Spleen (tissue), 7 donors: ENCODE data around the gene CD79A.

Source experiments
- POLR2A ChIP-seq, 3 donors: fragments of 450-650 bp; IDR thresholded peaks; one replicate each; pipeline ENCODE4 v1.5.1; 2017; ENCODE audit warnings: antibody characterized with exemption in 3 of 3, mild to moderate bottlenecking in 1 of 3
- POLR2AphosphoS5 ChIP-seq, 3 donors: sonication (generic); formaldehyde crosslinking; IDR thresholded peaks; one replicate each; pipeline ENCODE4 v1.5.1; 2017; ENCODE audit warnings: antibody characterized with exemption in 3 of 3
- TF ChIP-seq, protein P1 (sequence below), 11 experiments: fragments of 200-600 bp in 7 of 11; fragments of 450-650 bp in 4 of 11; sonication (generic) in 4 of 11; IDR thresholded peaks in 8 of 11; conservative IDR thresholded peaks in 3 of 11; 1 replicate in 7 of 11; 2 replicates in 4 of 11; pipeline versions ENCODE4 v1.4.0 to v1.8.0; 2016 to 2021; ENCODE audit warnings: antibody characterized with exemption in 11 of 11, inconsistent platforms in 4 of 11, mild to moderate bottlenecking in 1 of 11
- donor health status: DM: no; HTN: no; CAD: no; lungs with moderate emphysema.
- donor health status: DM: no; HTN: no; CAD: no.
- donor health status: DM: no; HTN: no; CAD: no.

DNA sequence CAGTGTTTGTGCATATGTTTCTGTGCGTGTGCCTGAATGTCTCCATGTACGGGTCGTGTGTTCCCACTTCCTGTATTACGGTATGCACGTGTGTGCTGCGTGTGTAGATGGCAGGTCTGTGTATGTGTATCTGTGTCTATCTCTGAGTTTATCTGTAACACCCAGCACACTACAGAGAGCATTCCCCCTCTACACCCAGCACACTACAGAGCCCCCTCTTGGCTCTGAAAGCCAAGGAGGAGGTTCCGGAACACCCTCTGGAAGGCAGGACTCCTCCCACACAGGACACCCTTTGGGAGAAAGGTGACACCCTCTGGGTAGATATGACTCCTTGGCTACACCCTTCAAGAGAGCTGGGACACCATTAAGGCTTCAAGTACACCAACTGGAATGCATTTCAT lies 53.2 kb downstream of the CD79A start:
- TF ChIP-seq, protein P1, sequence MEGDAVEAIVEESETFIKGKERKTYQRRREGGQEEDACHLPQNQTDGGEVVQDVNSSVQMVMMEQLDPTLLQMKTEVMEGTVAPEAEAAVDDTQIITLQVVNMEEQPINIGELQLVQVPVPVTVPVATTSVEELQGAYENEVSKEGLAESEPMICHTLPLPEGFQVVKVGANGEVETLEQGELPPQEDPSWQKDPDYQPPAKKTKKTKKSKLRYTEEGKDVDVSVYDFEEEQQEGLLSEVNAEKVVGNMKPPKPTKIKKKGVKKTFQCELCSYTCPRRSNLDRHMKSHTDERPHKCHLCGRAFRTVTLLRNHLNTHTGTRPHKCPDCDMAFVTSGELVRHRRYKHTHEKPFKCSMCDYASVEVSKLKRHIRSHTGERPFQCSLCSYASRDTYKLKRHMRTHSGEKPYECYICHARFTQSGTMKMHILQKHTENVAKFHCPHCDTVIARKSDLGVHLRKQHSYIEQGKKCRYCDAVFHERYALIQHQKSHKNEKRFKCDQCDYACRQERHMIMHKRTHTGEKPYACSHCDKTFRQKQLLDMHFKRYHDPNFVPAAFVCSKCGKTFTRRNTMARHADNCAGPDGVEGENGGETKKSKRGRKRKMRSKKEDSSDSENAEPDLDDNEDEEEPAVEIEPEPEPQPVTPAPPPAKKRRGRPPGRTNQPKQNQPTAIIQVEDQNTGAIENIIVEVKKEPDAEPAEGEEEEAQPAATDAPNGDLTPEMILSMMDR (IDR thresholded peaks at IDR 0.05 in 8 of 11, conservative IDR thresholded peaks at IDR 0.05 in 3 of 11): no peak
- no peak for TF ChIP-seq POLR2A (IDR thresholded peaks at IDR 0.05)
- no peak for TF ChIP-seq POLR2AphosphoS5 (IDR thresholded peaks at IDR 0.05)
